ENCODE data around the gene PLOD3.
"Not testable (repeated sequence)": the region's sequence is repeated elsewhere in the genome, so short reads cannot be mapped to it uniquely, and the experiment has no call there.

The PLOD3 gene

GRCh38 chr7:101211501-101211900 lies 5.9 kb downstream of the PLOD3 start:
- DNase-seq, result no peak

DNA sequence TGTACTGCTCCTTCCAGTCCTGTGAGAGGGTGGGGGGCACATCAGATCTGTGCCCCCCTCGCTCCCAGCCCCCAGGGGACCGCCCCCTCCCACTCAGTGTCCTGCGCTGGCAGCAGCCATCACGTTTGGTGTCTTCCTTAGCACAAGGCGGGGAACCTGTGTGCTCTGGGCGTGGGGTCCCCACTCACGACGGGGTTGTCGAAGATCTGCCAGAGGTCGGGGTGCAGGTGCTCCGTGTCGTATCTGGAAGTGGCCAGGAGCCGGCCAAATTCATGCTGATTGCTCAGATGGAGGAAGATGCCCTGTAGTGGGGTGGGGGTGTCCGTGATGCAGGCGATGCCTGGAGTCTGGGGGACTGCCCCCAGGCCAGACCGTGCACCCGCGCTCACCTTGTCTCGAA lies 7.2 kb downstream of the PLOD3 start:
- no peak for DNase-seq

DNA sequence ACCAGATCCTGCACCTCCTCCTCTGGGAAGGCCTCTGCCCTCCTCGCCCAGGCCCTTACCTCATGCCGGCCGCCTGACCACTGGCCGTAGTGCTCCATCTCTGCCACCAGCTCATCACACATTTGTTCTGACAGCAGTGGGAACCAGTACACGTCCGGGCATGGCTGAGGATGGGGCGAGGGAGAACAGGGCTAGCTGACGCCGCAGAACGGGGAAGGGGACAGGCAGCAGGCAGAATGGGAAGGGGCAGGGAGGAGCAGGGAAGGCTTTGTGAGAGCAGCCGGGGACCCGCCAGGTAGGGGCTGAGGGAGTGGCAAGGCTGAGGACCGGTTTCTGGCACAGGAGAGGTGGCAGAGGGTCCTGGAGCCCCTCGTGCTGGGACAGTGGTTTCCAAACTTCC lies 8.6 kb downstream of the PLOD3 start:
- DNase-seq, result no peak

- no peak for DNase-seq
Observed at GRCh38 chr7:101207459-101207858, 9.9 kb downstream of the PLOD3 start.

DNA sequence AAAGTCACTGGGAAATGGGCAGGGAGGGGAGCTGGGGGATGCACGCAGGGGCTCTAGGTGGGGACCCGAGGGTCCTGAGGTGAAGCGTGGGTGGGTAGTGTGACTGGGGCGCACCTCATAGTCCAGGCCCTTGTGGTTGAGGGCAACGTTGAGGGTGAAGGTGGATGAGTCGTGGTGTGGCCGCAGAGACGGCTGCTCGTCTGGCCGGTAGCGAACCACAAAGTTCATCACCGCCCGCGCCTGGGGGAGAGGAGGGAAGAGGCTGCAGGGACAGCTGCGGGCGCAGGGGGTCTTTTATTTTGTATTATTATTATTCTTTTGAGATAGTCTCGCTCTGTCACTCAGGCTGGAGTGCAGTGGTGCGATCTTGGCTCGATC lies 10.7 kb downstream of the PLOD3 start:
- no peak for DNase-seq

DNA sequence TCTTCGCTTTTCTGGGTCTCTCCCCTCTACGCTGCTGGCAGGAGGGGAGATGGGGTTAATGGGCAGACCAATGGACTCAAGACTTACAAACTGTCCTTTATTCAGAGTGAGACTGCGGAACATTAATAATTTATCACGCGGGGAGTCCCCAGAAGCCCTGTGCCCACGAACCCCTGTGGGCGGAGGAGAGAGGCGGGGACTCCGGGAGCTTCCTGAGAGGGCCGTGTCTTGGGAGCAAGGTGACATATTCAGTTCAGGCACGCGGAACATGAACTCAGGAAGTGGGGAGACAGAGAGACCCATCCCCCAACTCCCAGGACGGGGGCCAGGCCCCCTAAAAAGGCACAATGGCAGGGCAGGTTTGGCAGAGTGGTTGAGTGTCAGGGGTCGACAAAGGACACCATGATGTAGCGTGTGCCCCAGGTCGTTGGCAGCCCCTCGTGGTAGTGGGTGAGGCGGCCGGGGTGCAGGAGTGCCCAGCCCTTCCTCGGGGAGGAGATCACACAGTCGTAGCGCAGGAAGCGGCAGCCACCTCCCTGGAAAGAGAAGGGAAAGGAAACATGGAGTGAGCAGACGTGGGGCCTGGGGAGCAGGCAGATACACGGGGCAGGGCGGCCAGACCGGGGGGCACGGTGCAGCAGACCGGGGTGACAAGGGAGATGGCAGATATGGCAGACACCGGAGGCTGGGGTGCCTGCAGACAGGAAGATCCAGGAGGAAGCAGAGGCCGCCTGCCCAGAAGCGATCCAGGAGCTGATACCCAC lies 11.3 kb downstream of the PLOD3 start:
- DNase-seq, result no peak

DNA sequence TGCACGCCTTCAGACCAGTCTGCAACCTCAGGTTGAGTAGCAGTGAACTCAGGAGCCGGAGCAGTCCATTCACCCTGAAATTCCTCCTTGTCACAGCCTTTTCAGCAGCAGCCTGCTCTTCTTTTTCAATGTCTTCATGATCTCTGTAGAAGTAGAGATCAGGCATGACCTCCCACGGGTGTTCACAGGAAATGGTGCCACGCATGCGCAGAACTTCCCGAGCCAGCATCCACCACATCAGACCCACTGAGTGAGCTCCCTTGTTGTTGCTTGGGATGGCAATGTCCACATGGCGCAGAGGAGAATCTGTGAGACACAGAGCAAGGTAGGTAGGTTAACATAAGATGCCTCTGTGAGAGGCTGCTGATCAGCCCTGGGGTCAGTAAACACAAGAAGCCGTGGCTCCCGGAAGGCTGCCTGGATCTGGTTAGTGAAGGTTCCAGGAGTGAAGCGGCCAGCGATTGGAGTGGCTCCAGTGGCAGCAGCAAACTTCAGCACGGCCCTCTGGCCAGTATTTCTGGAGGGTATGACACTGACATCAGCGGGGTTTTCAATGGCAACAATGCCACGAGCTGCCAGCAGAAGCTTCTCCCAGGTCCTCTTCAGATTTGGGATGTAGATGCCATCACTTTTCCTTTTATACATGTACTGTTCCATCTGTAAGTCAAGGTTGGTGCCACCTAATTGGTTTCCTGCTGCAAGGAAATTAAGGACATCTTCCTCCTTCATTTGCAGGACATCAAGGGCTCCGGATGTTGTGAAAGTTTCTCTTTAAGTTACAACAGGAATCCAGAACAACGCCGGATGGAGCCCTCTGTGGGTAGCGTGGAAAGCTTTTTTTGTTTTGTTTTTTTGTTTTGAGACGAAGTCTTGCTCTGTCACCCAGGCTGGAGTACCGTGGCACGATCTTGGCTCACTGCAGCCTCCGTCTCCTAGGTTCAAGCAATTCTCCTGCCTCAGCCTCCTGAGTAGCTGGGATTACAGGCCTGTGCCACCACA lies 13.3 kb downstream of the PLOD3 start:
- peak; percentile 85 for DNase-seq

GRCh38 chr7:101202603-101202918 lies 14.8 kb downstream of the PLOD3 start:
- DNase-seq, result no peak

GRCh38 chr7:101201695-101202602 lies 15.4 kb downstream of the PLOD3 start:
- DNase-seq, result no peak

DNA sequence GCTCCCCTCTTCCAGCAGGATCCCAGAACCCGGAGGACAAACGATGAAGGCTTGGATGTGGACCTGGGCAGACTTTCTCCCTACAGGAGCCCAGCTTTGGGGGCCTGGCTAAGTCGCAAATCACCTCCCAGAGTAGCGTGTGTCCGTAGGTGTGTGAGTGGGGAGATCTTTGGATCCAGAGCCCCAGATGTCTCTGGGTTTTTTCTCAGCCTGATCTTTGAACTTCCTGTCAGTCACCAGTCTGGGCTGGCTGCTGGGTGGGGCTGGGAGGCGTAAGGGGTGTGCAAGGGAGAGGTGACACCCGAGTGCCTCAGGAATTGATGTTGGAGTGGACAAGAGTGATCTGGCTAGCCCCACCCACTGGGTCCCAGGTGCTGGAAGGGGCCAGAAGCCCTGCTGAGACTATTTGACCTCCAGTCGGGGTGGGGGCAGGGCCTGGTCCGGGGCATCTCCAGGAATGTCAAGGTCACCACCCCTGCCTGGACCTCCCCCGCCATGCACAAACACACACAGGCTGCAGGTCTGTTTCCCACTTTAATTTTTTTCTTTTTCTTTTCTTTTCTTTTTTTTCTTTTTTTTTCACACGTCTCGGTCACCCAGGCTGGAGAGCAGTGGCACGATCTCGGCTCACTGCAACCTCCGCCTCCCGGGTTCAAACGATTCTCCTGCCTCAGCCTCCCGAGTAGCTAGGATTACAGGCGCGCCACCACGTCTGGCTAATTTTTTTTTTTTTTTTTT lies 16.4 kb downstream of the PLOD3 start, which contains the start of gene MOGAT3:
Gene MOGAT3 (minus strand): TSS at position 175 of the 738 bp plus-strand sequence. CDS start 182 bp downstream, outside the sequence.
- DNase-seq, result no peak

DNA sequence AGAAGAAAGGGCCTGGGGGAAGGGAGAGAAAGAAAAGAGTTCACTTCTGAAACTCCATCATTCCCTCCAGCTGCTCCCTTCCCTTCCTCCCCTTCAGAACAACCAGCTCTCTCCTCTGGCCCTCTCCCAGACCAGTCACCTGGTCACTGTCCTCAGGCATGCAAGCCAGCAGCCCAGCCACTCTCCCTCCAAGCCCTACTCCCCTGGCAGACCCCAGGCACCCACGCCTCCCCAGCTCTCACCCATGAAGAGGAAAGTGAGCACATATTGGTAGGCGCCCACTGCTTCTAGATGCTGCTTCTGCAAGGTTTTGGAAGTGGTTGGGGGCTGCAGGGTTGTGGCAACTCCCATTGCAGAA lies 16.9 kb downstream of the PLOD3 start:
- DNase-seq, result no peak

GRCh38 chr7:101199522-101199921 lies 17.9 kb downstream of the PLOD3 start:
- not testable (repeated sequence) for DNase-seq

DNA sequence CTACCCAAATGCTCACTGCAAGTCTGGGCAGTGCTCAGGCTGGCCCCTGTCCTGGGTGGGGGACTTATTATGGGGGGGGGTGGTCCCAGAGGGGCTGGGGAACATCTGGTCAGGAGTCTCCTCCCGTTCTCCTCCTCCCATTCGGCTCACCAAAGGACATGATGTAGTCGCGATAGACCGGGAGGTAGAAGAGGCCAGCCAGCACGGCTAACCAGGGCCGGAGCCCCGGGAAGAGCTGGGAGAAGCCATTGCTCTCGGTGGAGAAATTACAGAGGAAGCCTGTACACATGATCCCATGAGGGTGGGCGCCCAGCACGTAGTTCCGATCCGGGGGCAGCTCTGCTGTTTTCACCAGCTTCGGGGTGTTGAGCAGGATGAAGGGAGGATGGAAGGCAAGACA lies 18.9 kb downstream of the PLOD3 start:
- DNase-seq, result no peak

DNA sequence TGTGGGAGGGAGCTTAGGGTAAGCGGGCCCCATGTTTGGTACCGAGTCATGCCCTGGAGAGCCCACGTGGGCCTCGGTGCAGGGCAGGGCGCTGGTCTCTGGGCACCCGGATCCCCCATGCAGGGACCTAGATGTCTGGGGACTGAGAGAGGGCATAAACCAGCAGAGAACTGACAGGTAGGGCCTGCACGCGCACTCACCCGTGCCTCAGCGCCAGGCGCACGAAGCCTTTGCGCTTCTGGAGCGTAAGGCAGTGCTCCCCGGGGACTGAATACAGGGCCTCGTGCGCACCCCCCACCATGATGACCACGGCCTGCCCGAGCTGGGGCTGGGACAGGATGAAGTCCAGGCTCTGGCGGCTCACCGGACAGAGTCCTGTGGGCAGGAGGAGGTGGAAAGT lies 19.4 kb downstream of the PLOD3 start:
- no peak for DNase-seq

GRCh38 chr7:101195884-101196283 lies 21.5 kb downstream of the PLOD3 start:
- no peak for DNase-seq

DNA sequence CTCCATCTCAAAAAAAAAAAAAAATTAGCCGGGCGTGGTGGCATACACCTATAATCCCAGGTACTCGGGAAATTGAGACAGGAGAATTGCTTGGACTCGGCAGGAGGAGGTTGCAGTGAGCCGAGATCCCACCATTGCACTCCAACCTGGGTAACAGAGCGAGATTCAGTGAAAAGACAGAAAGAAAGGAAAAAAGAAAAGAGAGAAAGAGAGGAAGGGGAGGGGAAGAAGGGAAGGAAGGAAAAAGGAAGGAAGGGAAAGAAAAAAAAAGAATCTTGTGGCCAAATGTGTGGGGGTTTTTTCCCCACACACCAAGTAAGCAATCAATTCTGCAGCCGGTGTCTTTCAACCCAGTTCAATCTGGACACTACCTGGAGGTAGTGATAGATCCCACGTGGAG lies 28.3 kb downstream of the PLOD3 start:
- no peak for DNase-seq

DNA sequence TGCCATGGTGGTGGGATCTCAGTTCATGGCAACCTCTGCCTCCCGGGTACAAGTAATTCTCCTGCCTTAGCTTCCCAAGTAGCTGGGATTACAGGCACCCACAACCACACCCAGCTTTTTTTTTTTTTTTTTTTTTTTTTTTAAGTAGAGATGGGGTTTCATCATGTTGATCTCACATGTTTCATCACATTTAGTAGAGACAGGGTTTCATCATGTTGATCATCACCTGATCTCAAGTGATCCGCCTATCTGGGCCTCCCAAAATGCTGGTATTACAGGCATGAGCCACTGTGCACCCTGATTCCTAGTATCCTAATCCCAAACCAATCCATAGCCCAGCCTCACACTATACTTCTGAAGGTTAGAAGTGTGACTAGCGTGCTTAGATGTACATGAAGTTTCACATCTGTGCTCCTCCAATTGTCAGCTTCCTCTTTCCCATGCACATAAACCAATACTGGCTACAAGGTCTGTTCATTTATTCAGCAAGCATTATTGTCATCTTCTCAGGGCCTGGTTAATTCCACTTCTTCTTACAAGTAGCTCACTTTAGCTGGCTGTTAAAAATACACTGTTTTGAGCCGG lies 30.4 kb downstream of the PLOD3 start:
- peak; percentile 98 for DNase-seq

GRCh38 chr7:101186194-101186593 lies 31.2 kb downstream of the PLOD3 start:
- no peak for DNase-seq

DNA sequence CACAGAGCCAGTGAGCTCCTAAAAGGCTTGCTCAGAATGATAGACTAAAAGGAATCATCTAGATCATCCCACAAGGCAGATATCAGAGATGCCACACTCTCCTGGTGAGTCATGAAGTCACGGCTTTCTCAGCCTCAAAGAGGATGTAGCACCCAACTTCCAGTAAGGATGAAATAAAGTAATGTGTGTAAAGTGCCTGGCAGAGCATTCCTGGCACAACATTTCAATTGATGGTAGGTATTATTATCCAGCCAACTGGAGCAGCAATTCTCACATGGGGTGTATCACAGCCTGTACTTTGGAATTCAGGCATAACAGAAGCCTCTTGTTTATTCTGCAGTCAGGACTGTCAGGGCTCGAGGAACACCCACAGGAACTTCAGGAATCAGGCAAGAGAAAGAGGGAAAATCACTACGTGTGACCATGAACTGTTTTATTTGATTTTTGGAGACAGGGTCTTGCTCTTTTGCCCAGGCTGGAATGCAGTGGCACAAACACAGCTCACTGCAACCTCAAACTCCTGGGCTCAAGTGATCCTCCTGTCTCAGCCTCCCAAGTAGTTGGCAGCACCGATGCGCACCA lies 32.0 kb downstream of the PLOD3 start:
- DNase-seq, result peak; percentile 37

DNA sequence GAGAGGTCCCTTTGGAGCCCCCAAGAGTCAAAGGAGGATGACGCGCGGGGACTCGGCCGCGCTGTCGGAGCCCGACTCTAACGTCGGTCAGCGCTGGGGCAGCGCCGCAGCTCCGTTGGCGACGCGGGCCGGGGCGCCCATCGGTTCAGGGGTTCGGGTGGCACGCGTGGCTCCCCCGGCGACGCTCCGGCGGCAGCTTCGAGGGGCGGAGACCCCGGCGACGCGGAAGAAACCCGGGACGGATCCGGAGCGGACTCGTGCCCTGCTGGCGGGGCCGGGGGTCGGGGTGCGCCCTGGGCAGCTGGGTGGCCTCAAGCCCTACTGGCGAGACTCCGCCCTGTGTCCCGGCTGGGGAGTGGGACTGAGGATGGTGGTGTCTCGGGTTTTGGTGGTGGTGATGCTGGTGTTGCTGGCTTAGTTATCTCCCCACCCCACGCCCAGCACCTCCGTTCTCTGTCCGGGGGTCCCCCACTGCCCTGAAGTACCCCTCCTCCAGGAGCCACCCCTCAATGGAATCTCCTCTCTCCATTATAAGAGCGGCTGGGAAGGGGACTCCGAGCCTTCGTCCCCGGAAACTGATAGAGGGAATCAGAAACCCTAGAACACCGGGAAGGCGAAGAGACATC lies 37.1 kb downstream of the PLOD3 start, which contains the start of gene NAT16:
Gene NAT16 (minus strand): TSS at position 164 of the 626 bp plus-strand sequence. CDS start 5,486 bp downstream, outside the sequence.
- DNase-seq, result no peak

DNA sequence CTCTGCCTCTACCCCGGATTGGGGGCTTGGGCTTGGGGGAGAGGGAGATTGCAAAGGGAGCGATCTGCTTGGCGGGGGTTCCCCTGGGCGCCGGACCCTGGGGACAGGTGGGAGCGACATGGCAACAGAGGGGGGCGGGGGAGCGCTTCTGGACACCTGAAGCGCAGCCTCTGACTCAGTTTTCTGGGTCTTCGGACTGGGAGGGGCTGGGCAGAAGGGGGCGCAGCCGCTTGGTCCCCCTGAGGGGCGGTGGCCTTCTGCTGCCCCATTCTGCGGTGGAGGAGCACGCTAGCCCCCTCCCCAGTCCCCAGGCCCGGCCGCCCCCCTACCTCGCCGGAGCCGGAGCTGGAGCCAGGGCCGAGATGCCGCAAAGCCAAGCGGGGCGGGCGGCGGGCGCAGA lies 37.7 kb downstream of the PLOD3 start:
- DNase-seq, result no peak

All from MV-4-11 (cell line).